A673 (cell line): ENCODE results near the gene LIX1.

Source experiments
- CTCF ChIP-seq: fragments of 300-800, 200-600 bp; sonication (generic); conservative IDR thresholded peaks from 2 replicates; pipeline ENCODE4 v1.5.1; 2017; ENCODE audit warnings: low read depth, mild to moderate bottlenecking, antibody characterized with exemption, low read length, moderate library complexity, mixed read lengths
- EZH2 ChIP-seq: fragments of 200-600 bp; sonication (generic); IDR thresholded peaks from 2 replicates; pipeline ENCODE4 v1.6.1; 2017; ENCODE audit warnings: borderline replicate concordance, low read depth, mild to moderate bottlenecking, mixed read lengths, antibody characterized with exemption, low read length; ENCODE audit not compliant: poor library complexity, severe bottlenecking

- TF ChIP-seq CTCF (no peak), EZH2 (no peak)
Measured at GRCh38 chr5:97088774-97089148, 53.6 kb downstream of the LIX1 start.
